Measurements from ENCODE around the gene FCGR3B.
"Not testable (repeated sequence)": the region's sequence is repeated elsewhere in the genome, so short reads cannot be mapped to it uniquely, and the experiment has no call there.

FCGR3B gene

GRCh38 chr1:161605024-161605423 lies 26.0 kb downstream of the FCGR3B start:
- H3K36me3 ChIP-seq (replicated peaks); in situ Hi-C loops (cut with MboI; ENCODE audit: low sequenced_read_pairs); DNase-seq (ENCODE audit: low spot score in 2 of 2); H3K4me1 ChIP-seq; H3K27me3 ChIP-seq (ENCODE audit: low read depth); H3K9me3 ChIP-seq; H3K4me3 ChIP-seq: not testable (repeated sequence)

- H3K4me3 ChIP-seq; H3K4me1 ChIP-seq; H3K9me3 ChIP-seq; H3K36me3 ChIP-seq (replicated peaks); in situ Hi-C loops (cut with MboI; ENCODE audit: low sequenced_read_pairs); DNase-seq (ENCODE audit: low spot score in 2 of 2); H3K27me3 ChIP-seq (ENCODE audit: low read depth): not testable (repeated sequence)
These were observed 33.9 kb downstream of the FCGR3B start for GRCh38 chr1:161597077-161597476.

GRCh38 chr1:161595583-161595982 lies 35.4 kb downstream of the FCGR3B start:
- DNase-seq (ENCODE audit: low spot score in 2 of 2); in situ Hi-C loops (cut with MboI; ENCODE audit: low sequenced_read_pairs); H3K27me3 ChIP-seq (ENCODE audit: low read depth); H3K9me3 ChIP-seq; H3K36me3 ChIP-seq (replicated peaks); H3K4me1 ChIP-seq; H3K4me3 ChIP-seq: not testable (repeated sequence)

- H3K9me3 ChIP-seq; H3K4me1 ChIP-seq; in situ Hi-C loops (cut with MboI; ENCODE audit: low sequenced_read_pairs); H3K4me3 ChIP-seq; H3K36me3 ChIP-seq (replicated peaks); H3K27me3 ChIP-seq (ENCODE audit: low read depth); DNase-seq (ENCODE audit: low spot score in 2 of 2): not testable (repeated sequence)
These were observed 35.8 kb downstream of the FCGR3B start for GRCh38 chr1:161595173-161595572.

GRCh38 chr1:161594269-161594984 lies 36.5 kb downstream of the FCGR3B start:
- not testable (repeated sequence) for DNase-seq (ENCODE audit: low spot score in 2 of 2)

GRCh38 chr1:161593092-161593755 lies 37.8 kb downstream of the FCGR3B start:
- in situ Hi-C loops (cut with MboI; ENCODE audit: low sequenced_read_pairs); H3K4me3 ChIP-seq: not testable (repeated sequence)

More at GRCh38 chr1:161594269-161594984, 36.5 kb downstream of the FCGR3B start:
- H3K36me3 ChIP-seq (replicated peaks); H3K9me3 ChIP-seq; H3K4me3 ChIP-seq; in situ Hi-C loops (cut with MboI; ENCODE audit: low sequenced_read_pairs); H3K27me3 ChIP-seq (ENCODE audit: low read depth); H3K4me1 ChIP-seq: not testable (repeated sequence)

GRCh38 chr1:161592586-161592985 lies 38.4 kb downstream of the FCGR3B start:
- H3K4me3 ChIP-seq; H3K9me3 ChIP-seq; DNase-seq (ENCODE audit: low spot score in 2 of 2); H3K4me1 ChIP-seq; H3K27me3 ChIP-seq (ENCODE audit: low read depth); in situ Hi-C loops (cut with MboI; ENCODE audit: low sequenced_read_pairs); H3K36me3 ChIP-seq (replicated peaks): not testable (repeated sequence)

More at GRCh38 chr1:161593092-161593755, 37.8 kb downstream of the FCGR3B start:
- not testable (repeated sequence) for H3K36me3 ChIP-seq (replicated peaks); H3K27me3 ChIP-seq (ENCODE audit: low read depth); DNase-seq (ENCODE audit: low spot score in 2 of 2); H3K4me1 ChIP-seq; H3K9me3 ChIP-seq

- H3K36me3 ChIP-seq (replicated peaks); H3K4me1 ChIP-seq; H3K27me3 ChIP-seq (ENCODE audit: low read depth); H3K4me3 ChIP-seq; in situ Hi-C loops (cut with MboI; ENCODE audit: low sequenced_read_pairs); DNase-seq (ENCODE audit: low spot score in 2 of 2); H3K9me3 ChIP-seq: not testable (repeated sequence)
These were observed 41.1 kb downstream of the FCGR3B start for GRCh38 chr1:161589920-161590319.

- H3K4me3 ChIP-seq; in situ Hi-C loops (cut with MboI; ENCODE audit: low sequenced_read_pairs); H3K4me1 ChIP-seq; H3K27me3 ChIP-seq (ENCODE audit: low read depth); H3K9me3 ChIP-seq; DNase-seq (ENCODE audit: low spot score in 2 of 2); H3K36me3 ChIP-seq (replicated peaks): not testable (repeated sequence)
These were observed 41.6 kb downstream of the FCGR3B start for GRCh38 chr1:161589365-161589764.

- H3K36me3 ChIP-seq (replicated peaks); DNase-seq (ENCODE audit: low spot score in 2 of 2); in situ Hi-C loops (cut with MboI; ENCODE audit: low sequenced_read_pairs); H3K9me3 ChIP-seq; H3K27me3 ChIP-seq (ENCODE audit: low read depth); H3K4me3 ChIP-seq; H3K4me1 ChIP-seq: not testable (repeated sequence)
These were observed 42.4 kb downstream of the FCGR3B start for GRCh38 chr1:161588596-161588995.

GRCh38 chr1:161582882-161583281 lies 48.1 kb downstream of the FCGR3B start:
- DNase-seq (ENCODE audit: low spot score in 2 of 2); H3K4me3 ChIP-seq; H3K27me3 ChIP-seq (ENCODE audit: low read depth); H3K36me3 ChIP-seq (replicated peaks); H3K9me3 ChIP-seq; in situ Hi-C loops (cut with MboI; ENCODE audit: low sequenced_read_pairs); H3K4me1 ChIP-seq: not testable (repeated sequence)

- in situ Hi-C loops (cut with MboI; ENCODE audit: low sequenced_read_pairs); H3K27me3 ChIP-seq (ENCODE audit: low read depth); H3K36me3 ChIP-seq (replicated peaks); H3K4me3 ChIP-seq; H3K4me1 ChIP-seq; DNase-seq (ENCODE audit: low spot score in 2 of 2); H3K9me3 ChIP-seq: not testable (repeated sequence)
These were observed 50.0 kb downstream of the FCGR3B start for GRCh38 chr1:161580879-161581537.

GRCh38 chr1:161579856-161580507 lies 51.0 kb downstream of the FCGR3B start:
- in situ Hi-C loops (cut with MboI; ENCODE audit: low sequenced_read_pairs): not testable (repeated sequence)

GRCh38 chr1:161576676-161577075 lies 54.3 kb downstream of the FCGR3B start:
- in situ Hi-C loops (cut with MboI; ENCODE audit: low sequenced_read_pairs): not testable (repeated sequence)

More at GRCh38 chr1:161579856-161580507, 51.0 kb downstream of the FCGR3B start:
- H3K27me3 ChIP-seq (ENCODE audit: low read depth); H3K9me3 ChIP-seq; H3K4me1 ChIP-seq; H3K4me3 ChIP-seq; DNase-seq (ENCODE audit: low spot score in 2 of 2); H3K36me3 ChIP-seq (replicated peaks): not testable (repeated sequence)

More at GRCh38 chr1:161576676-161577075, 54.3 kb downstream of the FCGR3B start:
- H3K36me3 ChIP-seq (replicated peaks); H3K4me3 ChIP-seq; H3K9me3 ChIP-seq; H3K4me1 ChIP-seq; H3K27me3 ChIP-seq (ENCODE audit: low read depth); DNase-seq (ENCODE audit: low spot score in 2 of 2): not testable (repeated sequence)

Measured in HAP-1 (cell line).